ENCODE data around the gene PTPN13. TPM values are rescaled to one million over a fixed set of nuclear protein-coding genes. Genes with fewer than 3 reads are reported as not detected.

The PTPN13 gene
- total RNA-seq, 3 donors from 2014 or later (not counting 1 experiment from before 2014, with no cell fraction given) = 0.20 to 2.4 (median 0.40) TPM

GRCh38 chr4:86626066-86626465 is 32.0 kb downstream of the PTPN13 start:
- no peaks in the 10 kb centered on the region for H3K4me1 ChIP-seq (ENCODE audit: control insufficient read depth, insufficient read depth, low read length)
- H3K27ac ChIP-seq (ENCODE audit: low read length) = no peak overlapping the region
- H3K9me3 Mint-ChIP-seq = peaks cover 2 to 4% of the 10 kb centered on the region in 2 donors
- no peaks in the 10 kb centered on the region for H3K27me3 Mint-ChIP-seq (ENCODE audit: low read depth in 2 of 2)
- no peak for ATAC-seq
- no peaks in the 10 kb centered on the region for H3K9me3 ChIP-seq (ENCODE audit: control insufficient read depth, insufficient read depth, low read length)
- intact Hi-C loops (cut with micrococcal nuclease) = no loop called here
- TF ChIP-seq CTCF (IDR thresholded peaks at IDR 0.05) = no peak
- no peaks in the 10 kb centered on the region for H3K4me1 Mint-ChIP-seq
- no peaks in the 10 kb centered on the region for H3K36me3 Mint-ChIP-seq
- no peak overlapping the region for H3K4me3 ChIP-seq (ENCODE audit: low read length)
- H3K27ac Mint-ChIP-seq = no peak overlapping the region
- H3K4me3 Mint-ChIP-seq = no peak overlapping the region
- no peak for DNase-seq
- H3K27me3 ChIP-seq (ENCODE audit: control insufficient read depth, insufficient read depth, low read length) = no peaks in the 10 kb centered on the region
- no peaks in the 10 kb centered on the region for H3K36me3 ChIP-seq (ENCODE audit: control insufficient read depth, insufficient read depth, low read length)

GRCh38 chr4:86627462-86628135 is 33.5 kb downstream of the PTPN13 start:
- DNase-seq = no peak

GRCh38 chr4:86630629-86631028 is 36.5 kb downstream of the PTPN13 start:
- H3K27me3 ChIP-seq (ENCODE audit: control insufficient read depth, insufficient read depth, low read length) = no peaks in the 10 kb centered on the region
- H3K9me3 ChIP-seq (ENCODE audit: control insufficient read depth, insufficient read depth, low read length) = peaks cover 3% of the 10 kb centered on the region
- 92% methylated on average over 1 of the region's 1 CpG for WGBS (ENCODE audit: insufficient coverage)
- no peaks in the 10 kb centered on the region for H3K36me3 Mint-ChIP-seq
- no peak for ATAC-seq
- no peaks in the 10 kb centered on the region for H3K27me3 Mint-ChIP-seq (ENCODE audit: low read depth in 2 of 2)
- no peaks in the 10 kb centered on the region for H3K36me3 ChIP-seq (ENCODE audit: control insufficient read depth, insufficient read depth, low read length)
- no peak for DNase-seq
- H3K27ac ChIP-seq (ENCODE audit: low read length) = no peak overlapping the region
- H3K4me3 ChIP-seq (ENCODE audit: low read length) = no peak overlapping the region
- peaks cover 2 to 3% of the 10 kb centered on the region in 2 donors for H3K9me3 Mint-ChIP-seq
- no peaks in the 10 kb centered on the region for H3K4me1 ChIP-seq (ENCODE audit: control insufficient read depth, insufficient read depth, low read length)
- peaks cover 4 to 5% of the 10 kb centered on the region in 2 donors for H3K4me1 Mint-ChIP-seq
- intact Hi-C loops (cut with micrococcal nuclease) = no loop called here
- no peak overlapping the region for H3K27ac Mint-ChIP-seq
- no peak for TF ChIP-seq CTCF (IDR thresholded peaks at IDR 0.05)
- H3K4me3 Mint-ChIP-seq = no peak overlapping the region

More at GRCh38 chr4:86627462-86628135, 33.5 kb downstream of the PTPN13 start:
- Mint-ChIP-seq H3K4me3 (no peak overlapping the region), H3K27ac (no peak overlapping the region), H3K27me3 (ENCODE audit: low read depth in 2 of 2) (no peaks in the 10 kb centered on the region), H3K9me3 (peaks cover 2 to 4% of the 10 kb centered on the region in 2 donors), H3K36me3 (no peaks in the 10 kb centered on the region), H3K4me1 (no peaks in the 10 kb centered on the region)
- no peak overlapping the region for H3K27ac ChIP-seq (ENCODE audit: low read length)
- intact Hi-C loops (cut with micrococcal nuclease) = no loop called here
- H3K36me3 ChIP-seq (ENCODE audit: control insufficient read depth, insufficient read depth, low read length) = no peaks in the 10 kb centered on the region
- H3K4me1 ChIP-seq (ENCODE audit: control insufficient read depth, insufficient read depth, low read length) = no peaks in the 10 kb centered on the region
- H3K4me3 ChIP-seq (ENCODE audit: low read length) = no peak overlapping the region
- no peak for ATAC-seq
- no peak for TF ChIP-seq CTCF (IDR thresholded peaks at IDR 0.05)
- H3K9me3 ChIP-seq (ENCODE audit: control insufficient read depth, insufficient read depth, low read length) = no peaks in the 10 kb centered on the region
- no peaks in the 10 kb centered on the region for H3K27me3 ChIP-seq (ENCODE audit: control insufficient read depth, insufficient read depth, low read length)

- H3K4me3 Mint-ChIP-seq = no peak overlapping the region
- 100% methylated on average over 1 of the region's 1 CpG for WGBS (ENCODE audit: insufficient coverage)
- intact Hi-C loops (cut with micrococcal nuclease) = no loop called here
- peaks cover 3% of the 10 kb centered on the region for H3K9me3 ChIP-seq (ENCODE audit: control insufficient read depth, insufficient read depth, low read length)
- H3K4me1 Mint-ChIP-seq = peaks cover 4 to 5% of the 10 kb centered on the region in 2 donors
- H3K27ac ChIP-seq (ENCODE audit: low read length) = no peak overlapping the region
- TF ChIP-seq CTCF (IDR thresholded peaks at IDR 0.05) = no peak
- H3K36me3 ChIP-seq (ENCODE audit: control insufficient read depth, insufficient read depth, low read length) = no peaks in the 10 kb centered on the region
- H3K9me3 Mint-ChIP-seq = peaks cover 2 to 3% of the 10 kb centered on the region in 2 donors
- ATAC-seq (no peak), DNase-seq (no peak)
- H3K27me3 Mint-ChIP-seq (ENCODE audit: low read depth in 2 of 2) = no peaks in the 10 kb centered on the region
- H3K36me3 Mint-ChIP-seq = no peaks in the 10 kb centered on the region
- H3K4me1 ChIP-seq (ENCODE audit: control insufficient read depth, insufficient read depth, low read length) = no peaks in the 10 kb centered on the region
- H3K4me3 ChIP-seq (ENCODE audit: low read length) = no peak overlapping the region
- H3K27me3 ChIP-seq (ENCODE audit: control insufficient read depth, insufficient read depth, low read length) = no peaks in the 10 kb centered on the region
- no peak overlapping the region for H3K27ac Mint-ChIP-seq
These were observed 37.1 kb downstream of the PTPN13 start for GRCh38 chr4:86631166-86631565.

Data from natural killer cell (primary cell).